Measurements from ENCODE around the gene LCE3A. TPM values are rescaled to one million over a fixed set of nuclear protein-coding genes. Genes with fewer than 3 reads are reported as not detected.

LCE3A gene
- total RNA-seq, 1 experiment from 2014 or later = not detected

GRCh38 chr1:152645146-152645545 is 22.2 kb upstream of the LCE3A start:
- Mint-ChIP-seq H3K36me3 (ENCODE audit: insufficient read depth, unreplicated experiment) (no peaks in the 10 kb centered on the region), H3K9me3 (ENCODE audit: unreplicated experiment) (no peaks in the 10 kb centered on the region), H3K4me1 (ENCODE audit: low read depth, unreplicated experiment) (no peaks in the 10 kb centered on the region), H3K4me3 (ENCODE audit: unreplicated experiment) (no peak overlapping the region), H3K27me3 (ENCODE audit: insufficient read depth, unreplicated experiment) (peaks cover 7% of the 10 kb centered on the region), H3K27ac (ENCODE audit: unreplicated experiment) (no peak overlapping the region)
- no peak for DNase-seq
- H3K4me1 ChIP-seq = no peaks in the 10 kb centered on the region
- no TSS peak for BruUV-seq (replicated peaks)
- CTCF ChIA-PET = no interaction called here
- intact Hi-C loops (cut with micrococcal nuclease; ENCODE audit: unreplicated experiment) = no loop called here
- no peaks in the 10 kb centered on the region for H3K9me3 ChIP-seq
- no peaks in the 10 kb centered on the region for H3K27me3 ChIP-seq (replicated peaks; ENCODE audit: control insufficient read depth, insufficient read depth, low read length)
- POLR2A ChIA-PET = no interaction called here
- TF ChIP-seq CTCF (IDR thresholded peaks at IDR 0.05; ENCODE audit: insufficient read depth in 1 of 2, low read depth in 1 of 2, low read length in 1 of 2, severe bottlenecking in 1 of 2, unreplicated experiment in 1 of 2) = no peak
- no peak overlapping the region for H3K4me3 ChIP-seq (ENCODE audit: low read depth, low read length)
- no peaks in the 10 kb centered on the region for H3K36me3 ChIP-seq (ENCODE audit: control insufficient read depth, insufficient read depth, low read length)

- ChIA-PET POLR2A (no interaction called here), CTCF (interaction anchor here (0.6 to 1.2 kb wide), 2 partner anchors 10 to 83 kb away, joined by 3 read pairs; no protein-coding TSS in a partner anchor)
- Mint-ChIP-seq H3K27ac (ENCODE audit: unreplicated experiment) (no peak overlapping the region), H3K9me3 (ENCODE audit: unreplicated experiment) (no peaks in the 10 kb centered on the region), H3K4me3 (ENCODE audit: unreplicated experiment) (no peak overlapping the region), H3K4me1 (ENCODE audit: low read depth, unreplicated experiment) (no peaks in the 10 kb centered on the region), H3K36me3 (ENCODE audit: insufficient read depth, unreplicated experiment) (no peaks in the 10 kb centered on the region), H3K27me3 (ENCODE audit: insufficient read depth, unreplicated experiment) (peaks cover 7% of the 10 kb centered on the region)
- Histone ChIP-seq H3K27me3 (replicated peaks; ENCODE audit: control insufficient read depth, insufficient read depth, low read length) (no peaks in the 10 kb centered on the region), H3K4me3 (ENCODE audit: low read depth, low read length) (no peak overlapping the region), H3K36me3 (ENCODE audit: control insufficient read depth, insufficient read depth, low read length) (no peaks in the 10 kb centered on the region), H3K4me1 (no peaks in the 10 kb centered on the region), H3K9me3 (no peaks in the 10 kb centered on the region)
- intact Hi-C loops (cut with micrococcal nuclease; ENCODE audit: unreplicated experiment) = no loop called here
- TF ChIP-seq CTCF (IDR thresholded peaks at IDR 0.05; ENCODE audit: insufficient read depth in 1 of 2, low read depth in 1 of 2, low read length in 1 of 2, severe bottlenecking in 1 of 2, unreplicated experiment in 1 of 2) = no peak
- no peak for DNase-seq
- no TSS peak for BruUV-seq (replicated peaks)
Measured at GRCh38 chr1:152643945-152644344, 21.0 kb upstream of the LCE3A start.

GRCh38 chr1:152640351-152640750 is 17.4 kb upstream of the LCE3A start:
- DNase-seq = no peak
- Mint-ChIP-seq H3K36me3 (ENCODE audit: insufficient read depth, unreplicated experiment) (no peaks in the 10 kb centered on the region), H3K9me3 (ENCODE audit: unreplicated experiment) (no peaks in the 10 kb centered on the region), H3K27me3 (ENCODE audit: insufficient read depth, unreplicated experiment) (peaks cover 7% of the 10 kb centered on the region), H3K27ac (ENCODE audit: unreplicated experiment) (no peak overlapping the region), H3K4me3 (ENCODE audit: unreplicated experiment) (no peak overlapping the region), H3K4me1 (ENCODE audit: low read depth, unreplicated experiment) (no peaks in the 10 kb centered on the region)
- Histone ChIP-seq H3K27me3 (replicated peaks; ENCODE audit: control insufficient read depth, insufficient read depth, low read length) (no peaks in the 10 kb centered on the region), H3K9me3 (no peaks in the 10 kb centered on the region), H3K4me3 (ENCODE audit: low read depth, low read length) (no peak overlapping the region), H3K36me3 (ENCODE audit: control insufficient read depth, insufficient read depth, low read length) (no peaks in the 10 kb centered on the region), H3K4me1 (no peaks in the 10 kb centered on the region)
- intact Hi-C loops (cut with micrococcal nuclease; ENCODE audit: unreplicated experiment) = no loop called here
- no peak for TF ChIP-seq CTCF (IDR thresholded peaks at IDR 0.05; ENCODE audit: insufficient read depth in 1 of 2, low read depth in 1 of 2, low read length in 1 of 2, severe bottlenecking in 1 of 2, unreplicated experiment in 1 of 2)
- BruUV-seq (replicated peaks) = no TSS peak
- ChIA-PET POLR2A (no interaction called here), CTCF (no interaction called here)
